NCI-H460 (cell line): Measurements from ENCODE around the gene KCNMB2. TPM values are rescaled to one million over a fixed set of nuclear protein-coding genes. Genes with fewer than 3 reads are reported as not detected.

Experiments
- DNase-seq: peaks from one replicate; pipeline ENCODE4 v3.0.0-alpha.2; 2016; ENCODE audit warnings: low read depth; ENCODE audit errors: extremely low read depth
- total RNA-seq: library from RNA; depleted of rRNA; stranded (reverse); fragments of >200 nt; shearing (Covaris generic); gene quantifications from 2 replicates; pipeline ENCODE4 v1.2.3, GENCODE V29; 2014

The KCNMB2 gene
- total RNA-seq, 1 experiment from 2014 or later, result 0.50 TPM

GRCh38 chr3:178562947-178563232, 26.7 kb downstream of the KCNMB2 start:
- DNase-seq, result no peak

- no peak for DNase-seq
Measured at GRCh38 chr3:178567611-178568010, 31.4 kb downstream of the KCNMB2 start.

GRCh38 chr3:178568155-178568731, 32.0 kb downstream of the KCNMB2 start:
- DNase-seq, result no peak

GRCh38 chr3:178568911-178569310, 32.7 kb downstream of the KCNMB2 start:
- no peak for DNase-seq

GRCh38 chr3:178569826-178570225, 33.6 kb downstream of the KCNMB2 start:
- DNase-seq, result no peak

GRCh38 chr3:178583963-178584575, 47.8 kb downstream of the KCNMB2 start:
- DNase-seq, result no peak

GRCh38 chr3:178584722-178585380, 48.6 kb downstream of the KCNMB2 start:
- no peak for DNase-seq

- no peak for DNase-seq
Measured at GRCh38 chr3:178585454-178585853, 49.2 kb downstream of the KCNMB2 start.

- no peak for DNase-seq
Measured at GRCh38 chr3:178586076-178586475, 49.8 kb downstream of the KCNMB2 start.

- DNase-seq, result no peak
Measured at GRCh38 chr3:178588628-178589027, 52.4 kb downstream of the KCNMB2 start.

- DNase-seq, result no peak
Measured at GRCh38 chr3:178593786-178594185, 57.5 kb downstream of the KCNMB2 start.

GRCh38 chr3:178597371-178597770, 61.1 kb downstream of the KCNMB2 start:
- DNase-seq, result no peak

GRCh38 chr3:178602856-178603255, 66.6 kb downstream of the KCNMB2 start:
- no peak for DNase-seq

- DNase-seq, result no peak
Measured at GRCh38 chr3:178603735-178604134, 67.5 kb downstream of the KCNMB2 start.

- DNase-seq, result peak; percentile 45
Measured at GRCh38 chr3:178618197-178618596, 82.0 kb downstream of the KCNMB2 start.

- no peak for DNase-seq
Measured at GRCh38 chr3:178618896-178619295, 82.7 kb downstream of the KCNMB2 start.

- DNase-seq, result peak; percentile 58
Measured at GRCh38 chr3:178623666-178624255, 87.5 kb downstream of the KCNMB2 start.

- DNase-seq, result no peak
Measured at GRCh38 chr3:178624276-178624675, 88.0 kb downstream of the KCNMB2 start.

- no peak for DNase-seq
Measured at GRCh38 chr3:178625053-178625600, 88.9 kb downstream of the KCNMB2 start.

- no peak for DNase-seq
Measured at GRCh38 chr3:178628037-178628436, 91.8 kb downstream of the KCNMB2 start.

- DNase-seq, result no peak
Measured at GRCh38 chr3:178629430-178630178, 93.4 kb downstream of the KCNMB2 start.
